ENCODE measurements around the gene CD84.

Gene CD84

DNA sequence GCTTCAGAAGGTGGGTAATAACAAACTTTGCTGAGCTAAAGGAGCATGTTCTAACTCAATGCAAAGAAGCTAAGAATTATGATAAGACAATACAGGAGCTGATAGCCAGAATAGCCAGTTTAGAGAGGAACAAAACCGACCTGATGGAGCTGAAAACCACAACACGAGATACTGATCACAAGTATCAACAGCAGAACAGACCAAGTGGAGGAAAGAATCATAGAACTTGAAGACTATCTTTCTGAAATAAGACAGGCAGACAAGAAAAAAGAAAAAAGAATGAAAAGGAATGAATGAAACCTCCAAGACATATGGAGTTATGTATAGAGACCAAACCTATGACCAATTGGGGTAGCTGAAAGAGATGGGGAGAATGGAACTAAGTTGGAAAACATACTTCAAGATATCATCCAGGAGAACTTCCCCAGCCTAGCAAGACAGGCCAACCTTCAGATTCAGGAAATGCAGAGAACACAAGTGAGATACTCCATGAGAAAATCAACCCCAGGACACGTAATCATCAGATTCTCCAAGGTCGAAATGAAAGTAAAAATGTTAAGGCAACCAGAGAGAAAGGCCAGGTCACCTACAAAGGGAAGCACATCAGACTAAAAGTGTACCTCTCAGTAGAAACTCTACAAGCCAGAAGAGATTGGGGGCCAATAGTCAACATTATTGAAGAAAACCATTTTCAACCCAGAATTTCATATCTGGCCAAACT is 20.5 kb downstream of the CD84 start:
- Histone ChIP-seq H3K27me3 (ENCODE audit: insufficient read depth, low read depth, severe bottlenecking) (peaks cover 83% of the 10 kb centered on the region), H3K36me3 (no peaks in the 10 kb centered on the region), H3K9me3 (ENCODE audit: severe bottlenecking) (peaks cover 5% of the 10 kb centered on the region), H3K4me3 (ENCODE audit: low read depth, low read length) (no peak overlapping the region), H3K27ac (no peak overlapping the region)
- TF ChIP-seq, protein P1, sequence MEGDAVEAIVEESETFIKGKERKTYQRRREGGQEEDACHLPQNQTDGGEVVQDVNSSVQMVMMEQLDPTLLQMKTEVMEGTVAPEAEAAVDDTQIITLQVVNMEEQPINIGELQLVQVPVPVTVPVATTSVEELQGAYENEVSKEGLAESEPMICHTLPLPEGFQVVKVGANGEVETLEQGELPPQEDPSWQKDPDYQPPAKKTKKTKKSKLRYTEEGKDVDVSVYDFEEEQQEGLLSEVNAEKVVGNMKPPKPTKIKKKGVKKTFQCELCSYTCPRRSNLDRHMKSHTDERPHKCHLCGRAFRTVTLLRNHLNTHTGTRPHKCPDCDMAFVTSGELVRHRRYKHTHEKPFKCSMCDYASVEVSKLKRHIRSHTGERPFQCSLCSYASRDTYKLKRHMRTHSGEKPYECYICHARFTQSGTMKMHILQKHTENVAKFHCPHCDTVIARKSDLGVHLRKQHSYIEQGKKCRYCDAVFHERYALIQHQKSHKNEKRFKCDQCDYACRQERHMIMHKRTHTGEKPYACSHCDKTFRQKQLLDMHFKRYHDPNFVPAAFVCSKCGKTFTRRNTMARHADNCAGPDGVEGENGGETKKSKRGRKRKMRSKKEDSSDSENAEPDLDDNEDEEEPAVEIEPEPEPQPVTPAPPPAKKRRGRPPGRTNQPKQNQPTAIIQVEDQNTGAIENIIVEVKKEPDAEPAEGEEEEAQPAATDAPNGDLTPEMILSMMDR (IDR thresholded peaks at IDR 0.05; ENCODE audit: low read depth, low read length): no peak
- no peak for DNase-seq

DNA sequence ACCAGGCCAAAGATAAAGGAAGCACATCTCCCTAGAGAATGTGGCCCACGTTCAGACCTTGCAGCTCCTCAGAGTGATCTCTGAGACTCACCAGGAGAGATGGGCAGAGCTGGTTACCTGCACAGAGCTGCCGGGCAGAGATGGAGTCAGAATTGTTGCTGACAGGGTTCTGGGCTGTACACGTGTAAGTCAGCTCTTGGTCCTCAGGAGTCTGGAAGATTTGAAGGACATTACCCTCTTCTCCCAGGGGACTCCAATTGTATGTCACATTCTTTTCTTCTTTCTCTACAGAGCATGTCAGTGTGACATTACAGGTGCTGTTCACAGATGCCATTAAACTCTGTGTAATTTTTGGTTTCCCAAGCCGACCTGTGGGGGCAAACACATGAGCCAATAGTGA is 25.5 kb downstream of the CD84 start:
- DNase-seq: no peak
- Histone ChIP-seq H3K9me3 (ENCODE audit: severe bottlenecking) (no peaks in the 10 kb centered on the region), H3K27me3 (ENCODE audit: insufficient read depth, low read depth, severe bottlenecking) (peaks cover 99% of the 10 kb centered on the region), H3K4me3 (ENCODE audit: low read depth, low read length) (no peak overlapping the region), H3K36me3 (no peaks in the 10 kb centered on the region), H3K27ac (no peak overlapping the region)
- TF ChIP-seq, protein P1 (IDR thresholded peaks at IDR 0.05; ENCODE audit: low read depth, low read length): no peak

DNA sequence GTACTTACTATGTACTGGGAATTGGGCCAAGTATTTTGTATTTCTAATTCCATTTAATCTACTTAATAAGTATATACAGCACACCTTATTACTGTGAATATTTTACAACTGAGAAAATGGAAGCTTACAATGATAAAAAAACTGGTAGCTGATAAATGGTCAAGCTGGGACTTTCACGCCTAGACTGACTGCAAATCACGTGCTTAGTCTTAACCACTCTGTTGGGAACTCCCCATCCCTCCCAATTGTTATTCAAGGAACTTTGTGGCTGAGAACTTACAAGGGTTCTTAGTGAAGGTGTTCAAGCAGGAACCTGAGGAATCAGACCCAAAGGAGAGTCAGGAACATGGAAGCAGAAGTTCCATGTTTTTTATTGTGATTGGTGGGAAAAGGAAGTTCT is 26.9 kb downstream of the CD84 start:
- H3K9me3 ChIP-seq (ENCODE audit: severe bottlenecking): no peaks in the 10 kb centered on the region
- peaks cover 99% of the 10 kb centered on the region for H3K27me3 ChIP-seq (ENCODE audit: insufficient read depth, low read depth, severe bottlenecking)
- H3K4me3 ChIP-seq (ENCODE audit: low read depth, low read length): no peak overlapping the region
- no peak overlapping the region for H3K27ac ChIP-seq
- TF ChIP-seq, protein P1 (IDR thresholded peaks at IDR 0.05; ENCODE audit: low read depth, low read length): no peak
- no peaks in the 10 kb centered on the region for H3K36me3 ChIP-seq
- no peak for DNase-seq

GRCh38 chr1:160550572-160551034 is 28.7 kb downstream of the CD84 start:
- Histone ChIP-seq H3K4me3 (ENCODE audit: low read depth, low read length) (no peak overlapping the region), H3K9me3 (ENCODE audit: severe bottlenecking) (no peaks in the 10 kb centered on the region), H3K27ac (no peak overlapping the region), H3K27me3 (ENCODE audit: insufficient read depth, low read depth, severe bottlenecking) (peaks cover 95% of the 10 kb centered on the region), H3K36me3 (no peaks in the 10 kb centered on the region)
- TF ChIP-seq, protein P1 (IDR thresholded peaks at IDR 0.05; ENCODE audit: low read depth, low read length): peak; percentile 45
- peak; percentile 30 for DNase-seq

DNA sequence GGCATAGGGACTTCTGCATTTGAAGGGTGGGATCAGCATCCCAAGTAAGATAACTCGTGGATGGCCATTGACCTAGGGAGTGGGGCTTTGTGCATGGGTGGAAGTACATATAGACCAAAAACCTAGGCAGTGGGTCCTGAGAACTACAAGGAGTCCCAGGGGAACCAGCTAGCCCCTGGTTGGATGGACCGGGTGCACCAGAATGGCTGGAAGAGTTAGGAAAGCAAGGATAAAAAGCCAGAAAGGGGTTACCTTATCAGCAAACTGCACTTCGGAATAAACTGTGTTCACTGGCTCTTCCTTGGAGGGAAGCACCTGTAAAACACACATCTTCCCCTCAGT is 29.7 kb downstream of the CD84 start:
- H3K36me3 ChIP-seq: no peaks in the 10 kb centered on the region
- H3K27ac ChIP-seq: no peak overlapping the region
- no peak for DNase-seq
- no peak overlapping the region for H3K4me3 ChIP-seq (ENCODE audit: low read depth, low read length)
- H3K27me3 ChIP-seq (ENCODE audit: insufficient read depth, low read depth, severe bottlenecking): peaks cover 96% of the 10 kb centered on the region
- H3K9me3 ChIP-seq (ENCODE audit: severe bottlenecking): no peaks in the 10 kb centered on the region
- TF ChIP-seq, protein P1 (IDR thresholded peaks at IDR 0.05; ENCODE audit: low read depth, low read length): no peak

Data from WERI-Rb-1 (cell line).